ENCODE data around the gene NT5DC3.

The NT5DC3 gene

GRCh38 chr12:103820361-103820760, 20.7 kb downstream of the NT5DC3 start:
- H3K79me2 ChIP-seq (ENCODE audit: insufficient read depth, low read length), result no peaks in the 10 kb centered on the region
- H3K4me2 ChIP-seq (ENCODE audit: low read depth, low read length, poor library complexity, severe bottlenecking), result no peak overlapping the region

GRCh38 chr12:103819892-103820291, 21.1 kb downstream of the NT5DC3 start:
- Histone ChIP-seq H2AFZ (ENCODE audit: low read length) (no peak overlapping the region), H3K9me3 (ENCODE audit: insufficient read depth, low read depth, low read length) (no peaks in the 10 kb centered on the region; the same call in 1 of the 2 replicates), H3K4me3 (ENCODE audit: low read length, poor library complexity, severe bottlenecking) (no peak overlapping the region), H3K9ac (ENCODE audit: low read depth, low read length, poor library complexity, severe bottlenecking) (no peak overlapping the region), H3K27me3 (ENCODE audit: insufficient read depth, low read length, poor library complexity, severe bottlenecking) (no peaks in the 10 kb centered on the region), H3K79me2 (ENCODE audit: insufficient read depth, low read length) (no peaks in the 10 kb centered on the region), H3K9me2 (replicated peaks; ENCODE audit: low read depth, low read length) (no peaks in the 10 kb centered on the region), H3F3A (ENCODE audit: low read depth) (no peaks in the 10 kb centered on the region), H3K36me3 (ENCODE audit: insufficient read depth, low read length) (no peaks in the 10 kb centered on the region), H3K4me1 (ENCODE audit: insufficient read depth, low read length, poor library complexity, severe bottlenecking) (no peaks in the 10 kb centered on the region), H3K4me2 (ENCODE audit: low read depth, low read length, poor library complexity, severe bottlenecking) (no peak overlapping the region), H4K20me1 (ENCODE audit: insufficient read depth, low read length, poor library complexity, severe bottlenecking) (no peaks in the 10 kb centered on the region)
- no peak for TF ChIP-seq CTCF (conservative IDR thresholded peaks at IDR 0.05; ENCODE audit: low read length)
- TF ChIP-seq EZH2phosphoT487 (IDR thresholded peaks at IDR 0.05; ENCODE audit: borderline replicate concordance), result no peak

More at GRCh38 chr12:103820361-103820760, 20.7 kb downstream of the NT5DC3 start:
- no peaks in the 10 kb centered on the region for H3K27me3 ChIP-seq (ENCODE audit: insufficient read depth, low read length, poor library complexity, severe bottlenecking)
- H2AFZ ChIP-seq (ENCODE audit: low read length), result no peak overlapping the region
- H3K9me3 ChIP-seq (ENCODE audit: insufficient read depth, low read depth, low read length), result no peaks in the 10 kb centered on the region; the same call in 1 of the 2 replicates
- no peak overlapping the region for H3K9ac ChIP-seq (ENCODE audit: low read depth, low read length, poor library complexity, severe bottlenecking)
- no peak overlapping the region for H3K4me3 ChIP-seq (ENCODE audit: low read length, poor library complexity, severe bottlenecking)
- TF ChIP-seq CTCF (conservative IDR thresholded peaks at IDR 0.05; ENCODE audit: low read length) (no peak), EZH2phosphoT487 (IDR thresholded peaks at IDR 0.05; ENCODE audit: borderline replicate concordance) (no peak)
- no peaks in the 10 kb centered on the region for H3K4me1 ChIP-seq (ENCODE audit: insufficient read depth, low read length, poor library complexity, severe bottlenecking)
- no peaks in the 10 kb centered on the region for H3F3A ChIP-seq (ENCODE audit: low read depth)
- H4K20me1 ChIP-seq (ENCODE audit: insufficient read depth, low read length, poor library complexity, severe bottlenecking), result no peaks in the 10 kb centered on the region
- H3K9me2 ChIP-seq (replicated peaks; ENCODE audit: low read depth, low read length), result no peaks in the 10 kb centered on the region
- no peaks in the 10 kb centered on the region for H3K36me3 ChIP-seq (ENCODE audit: insufficient read depth, low read length)

GRCh38 chr12:103819312-103819711, 21.7 kb downstream of the NT5DC3 start:
- no peaks in the 10 kb centered on the region for H3K27me3 ChIP-seq (ENCODE audit: insufficient read depth, low read length, poor library complexity, severe bottlenecking)
- TF ChIP-seq EZH2phosphoT487 (IDR thresholded peaks at IDR 0.05; ENCODE audit: borderline replicate concordance) (no peak), CTCF (conservative IDR thresholded peaks at IDR 0.05; ENCODE audit: low read length) (no peak)
- H2AFZ ChIP-seq (ENCODE audit: low read length), result no peak overlapping the region
- H3K36me3 ChIP-seq (ENCODE audit: insufficient read depth, low read length), result no peaks in the 10 kb centered on the region
- H3F3A ChIP-seq (ENCODE audit: low read depth), result no peaks in the 10 kb centered on the region
- H3K9ac ChIP-seq (ENCODE audit: low read depth, low read length, poor library complexity, severe bottlenecking), result no peak overlapping the region
- no peak overlapping the region for H3K4me2 ChIP-seq (ENCODE audit: low read depth, low read length, poor library complexity, severe bottlenecking)
- H4K20me1 ChIP-seq (ENCODE audit: insufficient read depth, low read length, poor library complexity, severe bottlenecking), result no peaks in the 10 kb centered on the region
- no peaks in the 10 kb centered on the region for H3K9me2 ChIP-seq (replicated peaks; ENCODE audit: low read depth, low read length)
- no peaks in the 10 kb centered on the region; the same call in 1 of the 2 replicates for H3K9me3 ChIP-seq (ENCODE audit: insufficient read depth, low read depth, low read length)
- no peaks in the 10 kb centered on the region for H3K79me2 ChIP-seq (ENCODE audit: insufficient read depth, low read length)
- H3K4me3 ChIP-seq (ENCODE audit: low read length, poor library complexity, severe bottlenecking), result no peak overlapping the region
- no peaks in the 10 kb centered on the region for H3K4me1 ChIP-seq (ENCODE audit: insufficient read depth, low read length, poor library complexity, severe bottlenecking)

All from Loucy (cell line).